ENCODE data around the gene PLXNA2.

Gene PLXNA2

DNA sequence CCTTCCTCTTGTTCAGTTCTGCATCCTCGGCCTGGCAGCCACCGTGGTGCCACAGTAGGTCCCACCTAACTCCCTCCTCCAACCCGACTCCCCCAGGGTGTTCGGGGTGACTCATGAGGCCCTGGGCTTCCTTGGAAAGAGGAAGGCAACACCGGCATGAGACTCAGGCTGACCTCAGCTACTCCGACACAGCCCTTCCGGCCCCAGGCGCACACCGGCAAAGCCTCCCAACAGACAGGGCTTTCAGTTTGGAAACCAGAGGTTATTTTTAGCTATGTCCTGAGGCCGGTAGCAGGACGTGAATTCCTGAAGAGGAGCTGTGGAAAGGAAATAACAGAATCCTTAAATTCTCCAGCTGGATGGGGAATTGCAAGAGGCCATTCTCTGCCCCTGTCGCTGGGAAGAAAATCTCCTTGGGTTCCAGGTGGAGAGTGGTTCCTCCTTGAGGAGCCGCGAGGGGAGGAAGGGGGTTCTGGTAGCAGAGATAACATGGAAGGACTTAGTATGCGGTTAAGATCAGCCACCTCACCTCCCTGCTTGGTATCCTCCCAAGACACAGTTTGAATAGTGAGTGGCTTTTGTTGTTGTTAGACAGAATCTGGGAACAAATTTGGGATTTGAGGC lies 24.4 kb downstream of the PLXNA2 start:
- FAIRE-seq = no peak

DNA sequence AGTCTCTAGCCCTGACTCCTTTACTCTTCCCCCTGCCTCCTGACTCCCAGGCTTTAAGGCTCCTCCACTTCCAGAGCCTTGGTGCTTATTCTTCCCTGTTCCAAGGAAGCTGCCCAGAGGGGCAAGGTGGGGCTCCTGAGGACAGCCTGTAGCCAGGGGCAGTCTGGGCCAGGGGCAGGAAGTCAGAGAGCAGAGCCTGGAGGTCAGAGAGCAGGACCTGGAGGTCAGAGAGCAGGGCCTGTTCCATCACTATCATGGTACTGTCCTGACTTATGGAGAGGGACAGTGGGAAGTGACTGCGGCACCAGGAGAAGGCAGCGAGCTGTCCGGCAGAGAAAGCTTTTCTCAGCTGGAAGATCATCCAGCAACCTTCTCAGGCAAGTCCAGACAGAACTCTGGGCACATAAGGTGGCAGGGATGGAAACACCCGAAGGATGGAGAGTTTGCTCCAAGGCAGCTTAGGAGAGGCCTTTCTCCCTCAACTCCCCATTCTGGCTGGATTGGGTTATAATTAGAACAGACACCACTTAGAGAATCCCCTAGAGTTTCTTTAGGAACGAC lies 25.0 kb downstream of the PLXNA2 start:
- no peak for FAIRE-seq

GRCh38 chr1:208218237-208219097 lies 25.7 kb downstream of the PLXNA2 start:
- FAIRE-seq = no peak

DNA sequence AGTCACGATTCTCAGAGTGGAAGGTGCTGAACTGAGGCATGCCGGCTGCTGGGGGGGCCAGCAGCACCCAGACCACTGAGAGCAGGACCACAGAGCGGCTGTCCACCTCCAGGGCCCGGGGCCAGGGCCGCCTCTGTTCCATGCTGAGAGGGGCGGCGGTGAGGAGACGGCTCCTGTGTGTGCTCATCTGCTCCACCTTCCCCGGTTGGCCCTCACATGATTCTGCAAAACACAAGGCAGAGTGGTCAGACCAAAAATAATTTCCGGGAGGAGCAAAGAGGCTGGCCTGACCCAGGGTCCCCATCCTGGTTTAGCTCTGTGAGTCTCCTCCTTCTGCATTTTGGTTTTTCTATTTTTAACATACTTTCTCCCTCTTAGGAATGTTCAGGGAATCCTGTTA lies 26.4 kb downstream of the PLXNA2 start:
- no peak for FAIRE-seq

GRCh38 chr1:208216806-208217205 lies 27.4 kb downstream of the PLXNA2 start:
- no peak for FAIRE-seq

GRCh38 chr1:208216062-208216461 lies 28.1 kb downstream of the PLXNA2 start:
- no peak for FAIRE-seq

DNA sequence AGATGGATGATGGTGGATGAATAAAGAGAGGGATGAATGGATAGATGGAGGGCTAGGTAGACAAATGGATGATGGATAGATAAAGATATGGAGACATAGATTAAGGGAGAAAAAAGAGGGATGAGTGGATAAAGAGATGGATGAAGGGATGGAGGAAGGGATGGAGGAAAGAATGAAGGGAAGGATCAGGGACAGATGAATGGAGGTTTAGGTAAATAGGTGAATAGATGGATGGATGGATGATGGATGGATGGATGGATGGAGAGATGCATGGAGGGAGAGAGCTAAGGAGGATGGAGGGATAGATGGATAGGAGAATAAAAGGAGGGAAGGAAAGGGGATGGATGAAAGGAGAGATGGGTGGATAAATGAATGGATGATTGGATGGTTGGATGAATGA lies 28.8 kb downstream of the PLXNA2 start:
- no peak for FAIRE-seq

GRCh38 chr1:208213786-208214185 lies 30.4 kb downstream of the PLXNA2 start:
- FAIRE-seq = no peak

DNA sequence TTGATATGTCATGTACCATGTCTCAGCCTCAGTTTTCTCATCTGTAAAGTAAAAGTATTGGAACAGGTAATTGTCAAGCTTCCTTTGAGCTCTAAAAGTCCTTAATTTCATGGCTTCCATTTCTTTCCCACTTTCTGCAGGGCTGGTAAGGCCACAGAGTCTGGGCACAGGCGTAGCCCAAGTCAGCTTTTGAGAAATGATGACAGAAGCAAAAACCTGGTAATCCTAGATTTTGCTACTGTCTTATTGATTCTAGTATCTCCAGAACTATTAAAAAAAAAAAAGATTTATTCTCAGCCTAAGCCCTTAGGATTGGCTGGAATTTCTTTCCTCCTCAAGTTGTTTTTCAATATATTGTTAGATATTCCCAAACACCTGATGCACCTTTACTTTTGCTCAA lies 31.3 kb downstream of the PLXNA2 start:
- no peak for FAIRE-seq

DNA sequence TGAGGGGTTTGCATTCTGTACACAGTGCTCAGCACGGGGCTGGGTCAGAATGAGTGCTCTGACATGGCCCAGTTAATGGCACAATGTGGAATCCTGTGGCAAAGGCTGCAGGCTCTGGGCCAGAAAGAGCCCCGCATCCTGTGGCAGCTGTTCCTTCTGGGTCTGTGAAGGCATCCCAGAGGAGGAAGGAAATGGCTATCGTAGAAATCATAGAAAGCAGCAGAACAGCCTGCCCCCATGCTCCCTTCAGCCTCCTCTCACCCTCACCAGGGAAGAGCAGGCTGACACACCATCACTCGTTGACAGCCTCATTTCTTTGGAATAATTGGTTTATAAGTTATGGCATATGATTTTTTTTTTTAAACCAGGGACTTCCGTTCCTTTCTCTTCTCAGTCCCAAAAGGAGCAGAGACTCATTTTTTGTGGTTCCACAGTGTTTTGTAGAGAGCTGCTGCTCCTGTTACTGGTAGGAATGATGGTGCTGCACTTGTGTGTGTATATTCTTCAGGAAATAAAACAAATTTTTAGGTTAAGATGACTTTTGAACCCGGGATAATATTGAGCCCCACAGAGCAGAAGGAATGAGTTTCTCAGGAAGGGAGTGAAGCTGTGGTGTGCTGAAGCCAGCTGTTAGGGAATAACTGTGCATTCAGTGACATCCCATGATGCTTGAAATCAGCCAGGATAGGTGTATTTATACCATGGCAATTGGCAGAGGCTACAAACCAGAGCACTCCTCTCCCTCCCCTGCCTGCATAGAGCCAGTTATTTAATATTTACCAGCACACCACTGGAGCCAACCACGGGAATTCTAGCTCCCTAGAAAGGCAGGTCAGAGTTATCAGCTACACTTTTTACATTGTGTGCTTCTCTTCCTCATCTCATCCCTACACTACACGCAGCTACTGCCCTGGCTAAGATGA lies 32.0 kb downstream of the PLXNA2 start:
- no peak for FAIRE-seq

- no peak for FAIRE-seq
Observed at GRCh38 chr1:208209896-208210589, 34.1 kb downstream of the PLXNA2 start.

DNA sequence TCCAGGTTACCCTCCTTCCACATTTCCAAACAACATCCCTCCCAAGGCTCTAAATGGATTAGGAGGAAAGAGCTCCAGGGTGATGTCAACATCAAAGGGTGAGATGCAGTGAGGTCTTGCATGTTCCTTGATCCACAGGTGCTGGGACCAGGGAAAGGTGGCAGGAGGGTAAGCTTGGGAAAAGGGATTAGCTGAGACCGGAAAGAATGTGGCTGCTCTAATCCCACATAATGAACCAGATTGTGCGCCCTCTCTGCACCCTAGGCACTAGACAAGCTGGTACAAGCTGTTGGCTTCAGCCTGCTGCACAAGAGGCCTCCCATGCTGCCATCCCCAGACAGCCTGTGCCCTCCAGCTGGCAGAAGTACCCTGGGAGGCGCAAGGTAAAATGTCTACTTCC lies 34.9 kb downstream of the PLXNA2 start:
- FAIRE-seq = no peak

GRCh38 chr1:208208132-208208487 lies 36.1 kb downstream of the PLXNA2 start:
- FAIRE-seq = no peak

- no peak for FAIRE-seq
Observed at GRCh38 chr1:208207388-208208131, 36.6 kb downstream of the PLXNA2 start.

- no peak for FAIRE-seq
Observed at GRCh38 chr1:208206092-208206698, 38.0 kb downstream of the PLXNA2 start.

DNA sequence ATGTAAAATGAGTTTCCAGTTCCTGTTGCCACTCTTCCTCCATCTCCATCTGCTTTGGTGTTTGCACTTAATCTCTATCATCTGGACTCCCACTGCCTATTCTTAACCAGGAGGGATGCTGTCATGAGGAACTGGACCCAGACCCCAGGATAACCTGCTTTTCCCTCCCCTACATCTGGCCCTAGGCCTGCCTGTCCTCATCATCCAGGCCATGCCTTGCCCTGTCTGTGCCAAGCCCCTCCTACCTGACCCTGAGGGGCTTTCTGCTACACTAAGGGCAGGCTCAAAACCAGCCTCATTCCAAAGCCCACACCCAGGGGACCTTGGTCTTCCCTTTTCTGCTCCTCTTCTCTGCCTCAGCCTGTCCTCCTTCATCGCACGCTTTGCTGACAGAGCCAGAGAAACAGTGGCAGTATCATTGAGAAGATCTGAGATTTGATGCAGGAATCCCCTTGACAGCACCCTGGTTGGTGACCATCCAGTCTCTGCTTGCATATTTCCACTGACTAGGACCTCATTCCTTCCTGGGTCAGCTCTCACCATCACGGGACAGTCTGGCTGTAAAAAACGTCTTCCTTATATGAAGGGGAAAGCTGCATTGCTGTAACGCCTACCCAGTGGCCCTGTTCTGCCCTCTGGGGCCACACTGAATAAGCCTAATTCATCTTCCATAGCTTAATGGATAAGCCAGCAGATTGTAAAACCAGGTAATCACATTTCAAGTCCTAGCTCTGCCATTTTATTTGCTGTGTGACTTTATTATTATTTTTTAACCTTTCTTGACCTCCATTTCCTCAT lies 38.8 kb downstream of the PLXNA2 start:
- FAIRE-seq = no peak

- no peak for FAIRE-seq
Observed at GRCh38 chr1:208204779-208205178, 39.4 kb downstream of the PLXNA2 start.

DNA sequence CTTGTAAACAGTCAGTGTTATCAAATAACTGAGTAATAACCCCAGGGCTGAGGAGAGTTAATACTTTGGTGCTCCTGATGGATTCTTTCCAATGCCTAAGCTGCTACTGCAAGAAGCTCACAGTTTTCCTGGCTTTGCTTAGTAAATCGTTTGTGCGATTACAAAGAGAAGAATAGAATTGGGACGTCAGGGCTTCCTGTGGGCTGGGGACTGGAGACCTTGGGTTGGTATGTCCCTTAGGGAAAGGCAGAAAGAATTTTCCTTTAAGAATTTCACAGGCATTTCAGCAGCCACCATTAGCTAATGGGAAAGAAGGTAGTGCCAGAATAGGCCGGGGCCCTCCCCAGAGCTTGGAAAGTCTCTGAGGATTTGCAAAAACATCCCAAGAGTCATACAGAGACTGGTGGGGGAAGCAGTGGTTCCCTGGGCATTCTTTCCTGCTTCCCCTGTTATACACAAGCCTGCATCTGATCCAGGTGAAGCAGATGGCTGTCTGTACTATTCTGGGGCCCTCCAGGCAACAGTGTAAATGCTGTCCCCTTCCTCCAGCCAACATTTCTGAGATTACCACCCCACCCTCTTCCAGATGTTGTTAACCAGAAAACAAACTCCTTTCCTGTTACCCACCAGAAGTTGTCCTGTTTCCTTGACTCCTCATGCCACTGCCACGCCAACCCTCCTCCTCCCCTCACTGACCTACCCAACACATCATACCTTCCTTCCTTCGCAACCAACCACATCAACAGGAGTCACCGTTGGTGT lies 40.2 kb downstream of the PLXNA2 start:
- FAIRE-seq = no peak

DNA sequence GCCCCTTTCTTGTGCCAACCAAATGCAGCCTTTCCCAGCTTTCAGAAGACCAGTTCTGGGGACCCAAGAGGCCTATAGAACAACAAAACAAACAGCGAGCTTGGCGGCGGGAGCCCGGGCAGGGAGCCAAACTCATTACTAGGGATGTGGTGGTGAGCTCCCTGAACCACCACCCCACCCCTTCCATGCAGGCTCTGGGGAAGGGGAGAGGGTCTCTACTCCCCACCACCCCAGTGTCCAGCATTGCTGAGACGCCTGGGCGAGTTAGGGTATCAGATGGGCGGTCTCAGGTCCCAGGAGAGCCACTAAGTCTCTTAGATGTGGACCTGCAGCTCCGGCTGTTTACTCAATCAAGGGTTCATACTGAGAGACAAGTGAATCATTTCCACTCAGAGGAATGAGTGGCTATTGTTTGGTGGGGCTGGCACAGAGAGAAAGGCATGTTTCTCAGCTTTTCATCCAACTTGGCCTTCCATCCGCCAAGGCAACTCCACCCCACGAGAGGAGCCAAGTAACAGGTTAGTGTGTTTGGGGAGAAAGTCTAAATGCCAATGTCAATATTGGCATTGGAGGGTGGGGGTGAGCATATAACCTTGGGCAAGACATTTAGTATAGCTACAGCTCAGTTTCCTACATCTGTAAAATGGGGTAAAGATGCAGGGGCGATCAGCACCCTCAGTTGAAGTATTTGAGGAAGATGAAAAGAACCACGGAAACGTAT lies 40.9 kb downstream of the PLXNA2 start:
- FAIRE-seq = no peak

Measured in TTC549 (cell line).